Esophagus squamous epithelium (tissue), 4 donors: ENCODE results near the gene KCTD1.

ENCODE experiments used
- POLR2A ChIP-seq, 4 donors: fragments of 450-650 bp; IDR thresholded peaks; one replicate each; pipeline ENCODE4 v1.6.1; 2017; ENCODE audit warnings: antibody characterized with exemption in 4 of 4, mild to moderate bottlenecking in 4 of 4, moderate library complexity in 3 of 4
- TF ChIP-seq, protein P1 (sequence below), 6 experiments: fragments of 450-650 bp in 4 of 6; fragments of 200-600 bp in 2 of 6; sonication (generic) in 2 of 6; IDR thresholded peaks; one replicate each; pipeline ENCODE4 v1.5.1; 2016 to 2019; ENCODE audit warnings: antibody characterized with exemption in 6 of 6, mild to moderate bottlenecking in 4 of 6, moderate library complexity in 4 of 6

DNA sequence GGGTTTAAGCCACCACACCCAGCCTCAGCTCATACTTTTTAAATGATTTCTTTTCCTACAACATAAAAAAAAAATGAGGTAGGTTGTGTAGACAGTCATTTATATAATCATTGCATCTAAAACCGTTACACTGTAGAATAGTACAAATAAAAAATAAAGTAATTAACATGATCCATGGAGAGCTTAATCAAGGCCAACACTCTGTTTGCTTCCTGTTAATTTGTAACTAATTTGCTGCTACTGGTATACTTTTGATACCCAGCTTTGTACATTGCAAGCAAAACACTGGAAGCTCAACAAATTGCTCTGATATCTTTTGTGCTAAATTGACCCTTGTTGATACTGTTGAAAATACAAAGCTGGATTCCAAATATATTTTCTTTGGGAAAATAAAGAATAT lies 20.2 kb upstream of the KCTD1 start:
- TF ChIP-seq, protein P1, sequence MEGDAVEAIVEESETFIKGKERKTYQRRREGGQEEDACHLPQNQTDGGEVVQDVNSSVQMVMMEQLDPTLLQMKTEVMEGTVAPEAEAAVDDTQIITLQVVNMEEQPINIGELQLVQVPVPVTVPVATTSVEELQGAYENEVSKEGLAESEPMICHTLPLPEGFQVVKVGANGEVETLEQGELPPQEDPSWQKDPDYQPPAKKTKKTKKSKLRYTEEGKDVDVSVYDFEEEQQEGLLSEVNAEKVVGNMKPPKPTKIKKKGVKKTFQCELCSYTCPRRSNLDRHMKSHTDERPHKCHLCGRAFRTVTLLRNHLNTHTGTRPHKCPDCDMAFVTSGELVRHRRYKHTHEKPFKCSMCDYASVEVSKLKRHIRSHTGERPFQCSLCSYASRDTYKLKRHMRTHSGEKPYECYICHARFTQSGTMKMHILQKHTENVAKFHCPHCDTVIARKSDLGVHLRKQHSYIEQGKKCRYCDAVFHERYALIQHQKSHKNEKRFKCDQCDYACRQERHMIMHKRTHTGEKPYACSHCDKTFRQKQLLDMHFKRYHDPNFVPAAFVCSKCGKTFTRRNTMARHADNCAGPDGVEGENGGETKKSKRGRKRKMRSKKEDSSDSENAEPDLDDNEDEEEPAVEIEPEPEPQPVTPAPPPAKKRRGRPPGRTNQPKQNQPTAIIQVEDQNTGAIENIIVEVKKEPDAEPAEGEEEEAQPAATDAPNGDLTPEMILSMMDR (IDR thresholded peaks at IDR 0.05): no peak
- no peak for TF ChIP-seq POLR2A (IDR thresholded peaks at IDR 0.05)
